PC-9 (cell line): Measurements from ENCODE around the gene KY.

Experiments used
- CTCF ChIP-seq: fragments of 200-600 bp; sonication (generic); conservative IDR thresholded peaks from 2 replicates; pipeline ENCODE4 v1.6.1; 2017; ENCODE audit warnings: mixed run types, antibody characterized with exemption, mild to moderate bottlenecking, moderate library complexity
- EZH2 ChIP-seq: fragments of 200-600 bp; sonication (generic); IDR thresholded peaks from 2 replicates; pipeline ENCODE4 v1.8.0; 2017; ENCODE audit warnings: antibody characterized with exemption, low read depth

DNA sequence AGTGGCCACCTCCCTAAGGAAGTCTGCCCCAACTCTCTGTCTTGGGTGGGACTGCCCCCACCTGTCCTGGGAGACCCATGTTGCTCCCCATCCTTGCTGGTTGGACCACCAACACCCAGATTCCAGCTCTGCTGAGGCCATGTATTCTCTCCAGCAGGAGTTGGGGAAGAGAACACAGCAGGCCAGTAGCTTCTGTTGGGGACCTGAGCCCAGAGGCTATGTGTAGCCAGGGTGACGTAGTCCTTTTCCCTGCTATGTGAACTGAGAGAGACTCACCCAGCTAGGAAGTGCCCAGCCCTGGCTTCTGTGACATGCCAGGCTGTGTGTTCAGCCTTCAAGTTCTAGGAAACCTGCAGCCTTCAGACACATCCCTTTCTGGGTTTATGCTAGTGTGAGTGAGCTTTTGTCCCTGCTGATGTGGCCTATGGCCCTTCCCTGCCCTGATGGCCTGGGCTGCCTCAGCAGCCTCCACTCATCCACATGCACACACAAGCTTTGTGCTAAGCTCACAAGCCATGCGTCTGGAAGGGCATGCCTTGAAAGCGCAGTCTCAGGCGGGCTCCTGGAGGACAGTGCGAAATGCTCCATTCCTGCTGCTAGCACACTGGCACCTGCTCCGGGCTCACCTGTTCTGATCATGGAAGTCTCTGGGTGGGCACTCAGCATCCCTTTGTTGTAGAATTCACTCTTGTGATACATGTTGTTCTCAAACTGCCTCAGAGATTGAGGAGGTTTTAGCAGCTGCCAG, 42.6 kb downstream of the KY start:
- TF ChIP-seq CTCF (no peak), EZH2 (no peak)
